ENCODE measurements around the gene FUBP1. TPM values are rescaled to one million over a fixed set of nuclear protein-coding genes. Genes with fewer than 3 reads are reported as not detected.
A peak's percentile ranks its signal among the peaks of the same experiment; 100 is the strongest.

Gene FUBP1
- total and polyA plus RNA-seq, 9 of the 15 experiments (the other 6 are each of a cell fraction or from before 2014, with no cell fraction given): 104 to 294 (median 213) TPM

GRCh38 chr1:78015148-78015547, 36.3 kb upstream of the FUBP1 start:
- no peak for DNase-seq (ENCODE audit: extremely low read depth in 1 of 4, low spot score in 3 of 4)
- peaks cover 48% of the 10 kb centered on the region for H3K36me3 ChIP-seq (ENCODE audit: control insufficient read depth, insufficient read depth, low read length)
- no peaks in the 10 kb centered on the region for H4K20me1 ChIP-seq (replicated peaks; ENCODE audit: control insufficient read depth, insufficient read depth, low read length)
- peaks cover 50% of the 10 kb centered on the region for H3K79me2 ChIP-seq (ENCODE audit: control insufficient read depth, insufficient read depth, low read length)
- no peak overlapping the region for H3K4me3 ChIP-seq
- in situ Hi-C loops (cut with MboI): no loop called here
- ATAC-seq: no peak; the same call in 2 of the 3 replicates
- ChIA-PET POLR2A (interaction anchor here (0.6 to 2.3 kb wide), 5 partner anchors 8 to 16 kb away, joined by 3 to 43 read pairs (median 4); partner anchors contain the start of gene DNAJB4), CTCF (ENCODE audit: low intra/inter-chr PET ratio) (no interaction called here)
- TF ChIP-seq RBM25 (IDR thresholded peaks at IDR 0.05; ENCODE audit: low read depth, low read length, severe bottlenecking): peak; percentile 34
- TF ChIP-seq, protein P1, sequence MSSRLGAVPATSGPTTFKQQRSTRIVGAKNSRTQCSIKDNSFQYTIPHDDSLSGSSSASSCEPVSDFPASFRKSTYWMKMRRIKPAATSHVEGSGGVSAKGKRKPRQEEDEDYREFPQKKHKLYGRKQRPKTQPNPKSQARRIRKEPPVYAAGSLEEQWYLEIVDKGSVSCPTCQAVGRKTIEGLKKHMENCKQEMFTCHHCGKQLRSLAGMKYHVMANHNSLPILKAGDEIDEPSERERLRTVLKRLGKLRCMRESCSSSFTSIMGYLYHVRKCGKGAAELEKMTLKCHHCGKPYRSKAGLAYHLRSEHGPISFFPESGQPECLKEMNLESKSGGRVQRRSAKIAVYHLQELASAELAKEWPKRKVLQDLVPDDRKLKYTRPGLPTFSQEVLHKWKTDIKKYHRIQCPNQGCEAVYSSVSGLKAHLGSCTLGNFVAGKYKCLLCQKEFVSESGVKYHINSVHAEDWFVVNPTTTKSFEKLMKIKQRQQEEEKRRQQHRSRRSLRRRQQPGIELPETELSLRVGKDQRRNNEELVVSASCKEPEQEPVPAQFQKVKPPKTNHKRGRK (tag; IDR thresholded peaks at IDR 0.05): peak; percentile 21; the same call in 1 of the 2 replicates
- TF ChIP-seq CBFA2T2 (conservative IDR thresholded peaks at IDR 0.05): no peak
- TF ChIP-seq, protein P2, sequence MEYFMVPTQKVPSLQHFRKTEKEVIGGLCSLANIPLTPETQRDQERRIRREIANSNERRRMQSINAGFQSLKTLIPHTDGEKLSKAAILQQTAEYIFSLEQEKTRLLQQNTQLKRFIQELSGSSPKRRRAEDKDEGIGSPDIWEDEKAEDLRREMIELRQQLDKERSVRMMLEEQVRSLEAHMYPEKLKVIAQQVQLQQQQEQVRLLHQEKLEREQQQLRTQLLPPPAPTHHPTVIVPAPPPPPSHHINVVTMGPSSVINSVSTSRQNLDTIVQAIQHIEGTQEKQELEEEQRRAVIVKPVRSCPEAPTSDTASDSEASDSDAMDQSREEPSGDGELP (CRISPR knock-in tag; IDR thresholded peaks at IDR 0.05; ENCODE audit: borderline replicate concordance): no peak
- no peak for TF ChIP-seq MTA1 (IDR thresholded peaks at IDR 0.05; ENCODE audit: borderline replicate concordance)
- H3K4me1 ChIP-seq (replicated peaks in 1 of 2; ENCODE audit: control insufficient read depth in 2 of 2, insufficient read depth in 2 of 2, low read length in 2 of 2): no peaks in the 10 kb centered on the region
- H3K9me1 ChIP-seq (ENCODE audit: control insufficient read depth, insufficient read depth, low read length): no peaks in the 10 kb centered on the region
- H3K9ac ChIP-seq (ENCODE audit: insufficient read depth in 1 of 2, low read depth in 2 of 2, low read length in 2 of 2): no peak overlapping the region
- H3K4me2 ChIP-seq (ENCODE audit: insufficient read depth, low read length): no peak overlapping the region
- no peaks in the 10 kb centered on the region for H3K9me3 ChIP-seq (replicated peaks; ENCODE audit: control insufficient read depth, insufficient read depth, low read depth, low read length)
- no peaks in the 10 kb centered on the region for H3K27me3 ChIP-seq (ENCODE audit: control insufficient read depth in 2 of 2, insufficient read depth in 2 of 2, low read length in 2 of 2)
- no TSS peak for BruUV-seq (replicated peaks)
- H3K27ac ChIP-seq (ENCODE audit: extremely low read depth, low read depth, low read length): no peak overlapping the region
- intact Hi-C loops (cut with micrococcal nuclease): no loop called here
- FAIRE-seq: no peak
- H2AFZ ChIP-seq (ENCODE audit: low read depth, low read length): no peak overlapping the region
